ENCODE results near the gene DAGLA.

The DAGLA gene

DNA sequence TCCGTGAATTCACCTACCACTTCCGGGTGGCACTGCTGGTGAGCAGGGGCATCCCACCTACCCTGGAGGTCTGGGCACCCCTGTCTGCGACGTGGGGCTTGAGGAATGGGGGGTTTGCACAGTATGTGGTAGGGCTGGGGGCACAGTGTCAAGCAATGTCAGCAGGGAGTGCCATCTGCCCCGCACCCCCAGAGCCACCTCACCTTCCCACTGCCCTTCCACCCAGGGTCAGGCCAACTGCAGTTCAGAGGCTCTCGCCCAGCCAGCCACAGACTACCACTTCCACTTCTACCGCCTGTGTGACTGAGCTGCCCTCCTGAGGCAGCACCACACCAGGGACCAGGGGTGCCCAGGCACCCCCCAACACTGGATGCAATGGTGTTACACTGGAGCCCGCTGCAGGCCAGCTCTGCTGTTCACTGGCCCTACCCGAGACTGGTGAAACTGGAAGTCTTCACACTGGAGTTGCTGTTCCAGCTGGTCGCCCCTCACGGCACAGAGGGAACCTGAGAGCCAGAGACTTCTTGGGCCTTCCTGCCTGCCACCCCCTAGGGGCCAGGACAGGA, 105.7 kb downstream of the DAGLA start:
- DNase-seq = no peak

DNA sequence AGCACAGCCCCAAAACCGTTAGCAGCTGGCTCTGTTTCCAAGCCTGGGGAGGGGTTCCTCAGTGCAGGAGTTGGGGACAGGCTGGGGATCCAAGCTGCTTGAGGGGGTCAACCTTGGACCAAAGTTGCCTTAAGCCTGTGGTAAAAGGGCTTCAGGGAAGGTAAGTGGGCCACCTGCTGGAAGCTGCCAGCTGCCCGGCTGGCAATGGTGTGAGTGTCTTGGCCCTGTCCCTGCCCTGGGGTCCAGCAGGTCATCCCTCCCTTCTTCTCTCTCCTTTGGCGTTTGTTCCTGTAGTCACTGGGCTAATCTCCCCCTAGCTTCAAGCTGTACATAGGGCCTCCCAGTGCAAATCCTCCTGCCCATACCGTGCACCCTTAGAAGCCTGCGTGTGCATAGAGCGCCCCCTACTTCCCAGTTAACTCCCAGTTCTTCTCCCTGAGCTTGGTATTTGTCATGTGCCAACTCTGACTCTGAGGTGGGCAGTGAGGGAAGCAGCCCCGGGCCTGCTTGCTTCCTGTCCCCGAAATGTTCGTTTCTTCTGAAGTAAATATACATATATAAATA, 107.8 kb downstream of the DAGLA start:
- DNase-seq = no peak

DNA sequence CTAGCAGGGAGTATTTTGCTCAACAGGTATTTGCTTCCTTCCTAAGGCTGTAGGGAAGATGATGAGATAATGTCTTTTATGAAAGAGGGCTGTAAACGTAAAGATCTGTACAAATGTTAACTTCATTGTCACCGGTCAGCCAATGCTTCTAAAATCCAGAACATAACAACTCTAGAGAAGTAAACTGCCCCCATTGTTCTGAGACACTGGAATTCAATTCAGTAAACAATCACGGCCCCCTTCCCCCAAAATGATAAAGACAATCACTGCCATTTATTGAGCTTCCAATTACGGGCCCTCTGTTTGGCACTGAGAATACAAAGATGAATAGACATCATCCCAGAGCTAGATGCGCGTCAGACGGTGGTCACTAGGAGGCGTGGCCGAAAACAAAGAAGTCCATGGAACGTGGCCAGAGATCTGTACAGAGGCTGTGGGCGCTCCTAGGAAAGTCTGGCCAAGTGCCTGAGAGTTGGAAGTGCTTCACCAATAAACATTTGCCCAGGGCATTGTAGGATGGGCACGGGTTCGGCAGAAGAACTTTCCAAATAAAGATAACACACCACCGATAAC, 111.6 kb downstream of the DAGLA start:
- no peak for DNase-seq

DNA sequence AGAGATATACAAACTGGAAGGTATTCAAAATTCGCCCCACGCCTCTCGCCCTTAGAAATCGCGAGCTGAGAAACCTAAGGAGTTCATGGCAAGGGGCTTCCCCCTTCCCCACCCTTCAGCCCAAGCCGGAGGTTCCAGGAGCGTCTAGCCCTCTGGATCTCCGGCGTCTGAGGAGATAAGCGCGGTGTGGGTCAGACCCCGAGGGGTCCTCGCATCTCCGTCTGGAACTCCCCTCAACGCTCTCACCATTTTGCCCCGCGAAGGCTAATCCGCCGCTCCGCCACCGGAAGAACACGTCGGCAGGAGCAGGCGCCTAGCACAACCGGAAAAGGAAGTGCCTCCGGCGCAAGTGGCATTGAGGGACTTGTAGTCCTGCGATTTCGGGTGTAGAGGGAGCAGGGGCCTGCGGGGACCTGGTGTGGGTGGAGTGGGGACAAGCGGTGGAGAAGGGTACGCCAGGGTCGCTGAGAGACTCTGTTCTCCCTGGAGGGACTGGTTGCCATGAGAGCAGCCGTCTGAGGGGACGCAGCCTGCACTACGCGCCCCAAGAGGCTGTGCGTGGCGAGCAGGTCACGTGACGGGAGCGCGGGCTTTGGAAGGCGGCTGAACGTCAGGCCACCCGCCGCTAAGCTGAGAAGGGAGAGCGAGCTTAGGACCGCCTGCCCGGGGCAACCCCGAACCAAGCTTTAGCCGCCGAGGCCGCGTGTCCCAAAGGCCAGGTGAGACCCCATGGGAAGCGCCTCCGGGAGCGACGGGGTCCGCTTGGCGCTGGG, 112.3 kb downstream of the DAGLA start, which contains the start of the genes FEN1 and TMEM258:
Gene FEN1, plus strand, starts transcription at position 602 of the 773 bp plus-strand sequence. CDS start 2,451 bp downstream, outside the sequence.
Gene TMEM258, minus strand, starts transcription at position 290 of the 773 bp plus-strand sequence. Its CDS starts 41 bp downstream, at position 249.
- DNase-seq = peak; percentile 67

DNA sequence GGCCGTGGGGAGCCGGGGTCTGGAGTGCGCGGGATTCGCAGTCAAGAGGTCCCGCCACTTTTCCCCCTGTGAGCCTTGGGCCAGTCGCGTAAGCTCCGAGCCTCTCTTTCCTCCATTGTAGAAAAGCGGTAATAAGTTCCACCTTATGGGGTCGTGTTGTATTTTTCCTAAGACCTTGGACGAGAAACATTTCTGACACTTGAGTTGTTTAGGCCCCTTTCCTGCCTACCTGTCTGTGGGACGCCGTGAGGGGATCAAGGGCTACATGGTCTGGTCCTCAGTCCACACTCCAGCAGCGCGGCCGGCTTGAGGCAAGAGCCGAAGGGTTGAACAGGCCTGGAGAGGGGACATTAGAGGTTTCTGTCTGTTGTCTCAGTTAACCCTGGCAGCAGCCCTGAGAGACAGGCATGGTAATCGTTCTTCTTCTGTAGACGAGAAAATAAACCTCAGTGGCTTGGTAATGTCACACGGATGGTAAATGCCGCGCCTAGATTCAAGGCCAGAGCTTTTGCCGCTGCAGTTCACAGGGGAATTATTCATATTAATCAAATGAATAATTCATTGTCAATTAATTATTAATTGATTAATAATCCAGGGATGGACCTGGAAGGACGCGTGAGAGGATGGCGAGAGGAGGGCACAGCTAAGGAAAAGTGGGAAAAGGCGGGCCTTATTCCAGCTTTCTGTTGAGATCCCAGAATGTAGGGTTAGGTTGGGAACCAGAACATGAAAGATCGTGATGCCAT, 113.1 kb downstream of the DAGLA start:
- DNase-seq = no peak

DNA sequence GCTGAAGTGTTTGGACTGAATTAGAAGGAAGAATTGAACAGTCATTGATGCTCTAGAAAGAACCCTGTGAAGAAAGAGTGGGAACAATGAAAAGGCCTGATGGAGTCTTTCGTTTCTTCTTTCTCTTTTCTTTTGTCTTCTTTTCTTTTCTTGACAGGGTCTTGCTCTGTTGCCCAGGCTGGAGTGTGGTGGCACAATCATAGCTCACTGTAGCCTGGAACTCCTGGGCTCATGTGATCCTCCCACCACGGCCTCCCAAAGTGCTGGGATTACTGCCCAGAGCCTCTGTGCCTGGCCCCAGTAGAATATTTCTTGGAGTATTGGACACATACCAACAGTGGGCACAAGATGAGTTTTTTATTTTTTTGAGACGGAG, 113.6 kb downstream of the DAGLA start:
- DNase-seq = no peak

DNA sequence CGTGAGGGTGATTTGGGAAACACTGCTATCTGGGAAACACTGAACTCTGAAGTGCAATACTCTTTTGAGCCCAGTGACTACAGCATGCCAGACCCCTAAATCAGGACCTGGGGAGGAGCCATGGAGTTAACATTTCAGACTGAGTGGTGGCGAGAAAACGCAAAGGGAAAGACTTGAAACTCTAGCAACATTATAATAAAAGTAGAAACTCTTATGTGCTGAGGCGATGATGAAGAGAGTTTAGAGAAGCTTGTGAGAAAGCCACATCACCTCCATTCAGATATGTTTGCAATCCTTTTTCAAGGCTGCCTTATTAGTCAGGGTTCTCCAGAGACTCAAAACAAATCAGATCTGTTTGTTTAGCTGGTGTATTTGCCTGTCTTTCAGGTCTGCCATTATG, 114.4 kb downstream of the DAGLA start:
- no peak for DNase-seq

DNA sequence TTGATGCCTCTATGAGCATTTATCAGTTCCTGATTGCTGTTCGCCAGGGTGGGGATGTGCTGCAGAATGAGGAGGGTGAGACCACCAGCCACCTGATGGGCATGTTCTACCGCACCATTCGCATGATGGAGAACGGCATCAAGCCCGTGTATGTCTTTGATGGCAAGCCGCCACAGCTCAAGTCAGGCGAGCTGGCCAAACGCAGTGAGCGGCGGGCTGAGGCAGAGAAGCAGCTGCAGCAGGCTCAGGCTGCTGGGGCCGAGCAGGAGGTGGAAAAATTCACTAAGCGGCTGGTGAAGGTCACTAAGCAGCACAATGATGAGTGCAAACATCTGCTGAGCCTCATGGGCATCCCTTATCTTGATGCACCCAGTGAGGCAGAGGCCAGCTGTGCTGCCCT, 115.3 kb downstream of the DAGLA start:
- no peak for DNase-seq

DNA sequence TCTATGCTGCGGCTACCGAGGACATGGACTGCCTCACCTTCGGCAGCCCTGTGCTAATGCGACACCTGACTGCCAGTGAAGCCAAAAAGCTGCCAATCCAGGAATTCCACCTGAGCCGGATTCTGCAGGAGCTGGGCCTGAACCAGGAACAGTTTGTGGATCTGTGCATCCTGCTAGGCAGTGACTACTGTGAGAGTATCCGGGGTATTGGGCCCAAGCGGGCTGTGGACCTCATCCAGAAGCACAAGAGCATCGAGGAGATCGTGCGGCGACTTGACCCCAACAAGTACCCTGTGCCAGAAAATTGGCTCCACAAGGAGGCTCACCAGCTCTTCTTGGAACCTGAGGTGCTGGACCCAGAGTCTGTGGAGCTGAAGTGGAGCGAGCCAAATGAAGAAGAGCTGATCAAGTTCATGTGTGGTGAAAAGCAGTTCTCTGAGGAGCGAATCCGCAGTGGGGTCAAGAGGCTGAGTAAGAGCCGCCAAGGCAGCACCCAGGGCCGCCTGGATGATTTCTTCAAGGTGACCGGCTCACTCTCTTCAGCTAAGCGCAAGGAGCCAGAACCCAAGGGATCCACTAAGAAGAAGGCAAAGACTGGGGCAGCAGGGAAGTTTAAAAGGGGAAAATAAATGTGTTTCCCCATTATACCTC, 115.8 kb downstream of the DAGLA start:
- DNase-seq = no peak
